Ovary (tissue), 9 donors: ENCODE data around the gene CCDC152. TPM values are rescaled to one million over a fixed set of nuclear protein-coding genes. Genes with fewer than 3 reads are reported as not detected.

ENCODE experiments used
- DNase-seq, 5 donors: peaks; one replicate each; pipeline ENCODE4 v3.0.0-alpha.2; 2019 to 2020
- H3K27ac ChIP-seq, 2 donors: fragments of 200-600 bp; one replicate each; pipeline versions ENCODE4 v1.5.1 to v1.8.0; 2019 to 2022
- H3K27me3 ChIP-seq: fragments of 200-600 bp; one replicate; pipeline ENCODE4 v1.8.0; 2022
- H3K36me3 ChIP-seq: fragments of 200-600 bp; sonication (generic); one replicate; pipeline ENCODE4 v1.5.1; 2019
- H3K4me1 ChIP-seq: one replicate; pipeline ENCODE4 v1.8.1; 2013; ENCODE audit warnings: mild to moderate bottlenecking, moderate library complexity; ENCODE audit not compliant: insufficient read depth
- H3K4me3 ChIP-seq: fragments of 200-600 bp; sonication (generic); one replicate; pipeline ENCODE4 v1.5.1; 2017
- H3K9me3 ChIP-seq, 2 donors: fragments of 200-600 bp in 1 of 2; sonication (generic) in 1 of 2; one replicate each; pipeline versions ENCODE4 v1.5.1 to v1.8.1; 2013 to 2019; ENCODE audit warnings: mild to moderate bottlenecking in 1 of 2, moderate library complexity in 1 of 2
- CTCF ChIP-seq, 3 donors: fragments of 450-650 bp in 2 of 3; fragments of 200-600 bp in 1 of 3; IDR thresholded peaks; one replicate each; pipeline versions ENCODE4 v1.5.1 to v1.8.0; 2016 to 2022; ENCODE audit warnings: antibody characterized with exemption in 3 of 3, mild to moderate bottlenecking in 1 of 3
- EP300 ChIP-seq: sonication (generic); formaldehyde crosslinking; IDR thresholded peaks from one replicate; pipeline ENCODE4 v1.6.1; 2017; ENCODE audit warnings: antibody characterized with exemption
- POLR2A ChIP-seq: fragments of 450-650 bp; IDR thresholded peaks from one replicate; pipeline ENCODE4 v1.6.1; 2017; ENCODE audit warnings: antibody characterized with exemption, mild to moderate bottlenecking, moderate library complexity
- WGBS, 3 donors: extraction: QIAGEN DNeasy Blood & Tissue Kit in 1 of 3; methylation state at CpG; one replicate each; pipeline versions ENCODE4 v1.1.5 to v1.1.7; 2013 to 2017; 5-methylcytosine and 5-hydroxymethylcytosine counted together
- intact Hi-C, 4 donors: fragments of 100-400 bp; cut with DNase I; formaldehyde crosslinking; loops; one replicate each; pipeline versions ENCODE4 v1.11.0 to v1.15.1; 2022 to 2023
- polyA plus RNA-seq, 2 donors: library from polyadenylated mRNA; stranded (reverse); fragments of 200-250 nt in 1 of 2; fragments of 350-450 nt in 1 of 2; fragmentation: Illumina TruSeq in 1 of 2; extraction: RNeasy Lipid Tissue Mini Kit (QIAGEN cat#74804) in 1 of 2; gene quantifications; one replicate each; pipeline ENCODE4 v1.2.3, GENCODE V29; 2013 to 2014
- total RNA-seq, 7 donors: library from RNA; depleted of rRNA in 2 of 7; stranded (reverse); fragments of >200 nt in 2 of 7; fragmentation: NEBNext Ultra II Directional in 3 of 7; extraction: Animal tissue kit (Norgen Biotek cat#: 25700) in 3 of 7; gene quantifications; one replicate each; pipeline versions ENCODE4 v1.1.0 to v1.2.4, GENCODE V29; 2016 to 2023
- donor health status: DM: no; HTN: no; CAD: no; lungs with moderate emphysema.
- donor health status: DM: no; HTN: no; CAD: no.
- donor health status: Bipolar disorder and iron deficiency.
- donor health status: DM: yes; HTN: yes; CAD: no.
- donor health status: DM: no; HTN: no; CAD: no.
- donor health status: DM: yes; HTN: yes; CAD: no.

Gene CCDC152
- total and polyA plus RNA-seq, 9 donors: 1.7 to 5.5 (median 3.7) TPM

DNA sequence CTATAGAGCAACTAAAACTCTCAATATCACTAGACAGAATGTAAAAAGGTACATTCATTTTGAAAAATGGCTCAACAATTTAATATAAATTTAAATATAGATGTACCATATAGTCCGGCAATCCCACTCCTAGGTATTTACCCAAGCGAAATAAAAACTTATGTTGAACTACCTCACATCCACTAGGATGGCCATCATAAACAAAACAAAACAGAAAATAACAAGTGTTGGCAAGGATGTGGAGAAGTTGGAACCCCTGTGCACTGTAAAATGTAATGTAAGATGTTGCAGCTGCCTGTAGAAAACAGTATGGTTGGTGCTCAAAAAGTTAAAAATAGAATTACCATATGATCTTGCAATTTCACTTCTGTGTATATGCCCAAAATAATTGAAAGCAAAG is 91.9 kb downstream of the CCDC152 start:
- H3K27me3 ChIP-seq: no peaks in the 10 kb centered on the region
- WGBS, 3 donors: 96 to 99% (median 99%) methylated on average over 2 of the region's 2 CpGs
- H3K4me3 ChIP-seq: no peak overlapping the region
- DNase-seq: no peak
- H3K4me1 ChIP-seq: no peaks in the 10 kb centered on the region
- H3K27ac ChIP-seq: no peak overlapping the region
- TF ChIP-seq POLR2A: no peak
- no peak for TF ChIP-seq EP300
- TF ChIP-seq CTCF (IDR thresholded peaks at IDR 0.05): no peak
- intact Hi-C loops: no loop called here
- no peaks in the 10 kb centered on the region for H3K36me3 ChIP-seq
- no peaks in the 10 kb centered on the region for H3K9me3 ChIP-seq

GRCh38 chr5:42851481-42851880 is 94.9 kb downstream of the CCDC152 start:
- Histone ChIP-seq H3K27me3 (no peaks in the 10 kb centered on the region), H3K36me3 (no peaks in the 10 kb centered on the region), H3K27ac (no peak overlapping the region), H3K4me3 (no peak overlapping the region), H3K9me3 (no peaks in the 10 kb centered on the region), H3K4me1 (no peaks in the 10 kb centered on the region)
- WGBS, 3 donors: 73 to 91% (median 87%) methylated on average over 6 of the region's 6 CpGs
- TF ChIP-seq CTCF (IDR thresholded peaks at IDR 0.05) (no peak), EP300 (no peak), POLR2A (no peak)
- no peak for DNase-seq
- intact Hi-C loops: no loop called here

Other genes with a start within 250 kb of the CCDC152 start
- 100 to 1,000 TPM; 339 to 764 (median 590) TPM for gene SELENOP, start 55.1 kb downstream of the CCDC152 start, total RNA-seq
- gene SELENOP, start 55.1 kb downstream of the CCDC152 start, polyA plus RNA-seq: 100 to 1,000 TPM; 528 to 715 TPM